GM23338 (cell line): Measurements from ENCODE around the gene GRIK5. TPM values are rescaled to one million over a fixed set of nuclear protein-coding genes. Genes with fewer than 3 reads are reported as not detected.

ENCODE experiments used
- ATAC-seq: fragments of 200-7000 bp; cut with Tn5 transposase; 3 replicates; pipeline ENCODE4 v1.9.1; 2020
- DNase-seq: peaks from one replicate; pipeline ENCODE4 v3.0.0-alpha.2; 2015; ENCODE audit warnings: low spot score
- H2AFZ ChIP-seq: fragments of 200-600 bp; sonication (generic); 2 replicates; pipeline ENCODE4 v1.8.0; 2016; ENCODE audit warnings: antibody characterized with exemption, mild to moderate bottlenecking, moderate library complexity
- H3F3A ChIP-seq: fragments of 200-600 bp; sonication (generic); replicated peaks from 2 replicates; pipeline ENCODE4 v1.8.0; 2017; ENCODE audit warnings: antibody characterized with exemption, mixed run types, low read depth
- H3K27ac ChIP-seq: fragments of 200-600 bp; sonication (generic); 2 replicates; pipeline ENCODE4 v1.6.1; 2016; ENCODE audit warnings: low read depth
- H3K27me3 ChIP-seq: fragments of 200-600 bp; sonication (generic); 2 replicates; pipeline ENCODE4 v1.8.0; 2016; ENCODE audit warnings: mild to moderate bottlenecking, mixed run types, moderate library complexity; ENCODE audit not compliant: insufficient read depth
- H3K36me3 ChIP-seq: fragments of 200-600 bp; sonication (generic); 2 replicates; pipeline ENCODE4 v1.8.0; 2016; ENCODE audit warnings: mild to moderate bottlenecking; ENCODE audit not compliant: insufficient read depth
- H3K4me1 ChIP-seq: fragments of 200-600 bp; sonication (generic); 2 replicates; pipeline ENCODE4 v1.8.0; 2016; ENCODE audit warnings: mild to moderate bottlenecking, moderate library complexity; ENCODE audit not compliant: insufficient read depth
- H3K4me2 ChIP-seq: fragments of 200-600 bp; sonication (generic); 2 replicates; pipeline ENCODE4 v1.7.1; 2017; ENCODE audit warnings: mixed run types
- H3K4me3 ChIP-seq: fragments of 200-600 bp; sonication (generic); 2 replicates; pipeline ENCODE4 v1.6.1; 2016; ENCODE audit warnings: mixed run types
- H3K79me2 ChIP-seq: fragments of 200-600 bp; sonication (generic); replicated peaks from 2 replicates; pipeline ENCODE4 v1.8.0; 2017; ENCODE audit warnings: mild to moderate bottlenecking; ENCODE audit not compliant: insufficient read depth
- H3K9me2 ChIP-seq: fragments of 200-600 bp; sonication (generic); 2 replicates; pipeline ENCODE4 v1.8.0; 2017; ENCODE audit not compliant: insufficient read depth
- H4K20me1 ChIP-seq: fragments of 200-600 bp; sonication (generic); replicated peaks from 2 replicates; pipeline ENCODE4 v1.8.0; 2017; ENCODE audit warnings: mild to moderate bottlenecking; ENCODE audit not compliant: insufficient read depth
- H3K27ac Mint-ChIP-seq: 2 replicates; pipeline ENCODE4 v1.8.0; 2020; ENCODE audit warnings: inconsistent platforms, mild to moderate bottlenecking, moderate library complexity, mixed read lengths
- H3K27me3 Mint-ChIP-seq: 3 replicates; pipeline ENCODE4 v1.8.0; 2022; ENCODE audit warnings: low read depth, mild to moderate bottlenecking, moderate library complexity, mixed read lengths, inconsistent platforms; ENCODE audit not compliant: insufficient read depth, poor library complexity
- H3K36me3 Mint-ChIP-seq: 3 replicates; pipeline ENCODE4 v1.8.0; 2021; ENCODE audit warnings: low read depth, mild to moderate bottlenecking, inconsistent platforms, moderate library complexity, mixed read lengths
- H3K4me1 Mint-ChIP-seq: 3 replicates; pipeline ENCODE4 v1.8.0; 2020; ENCODE audit warnings: mild to moderate bottlenecking, inconsistent platforms, mixed read lengths
- H3K4me3 Mint-ChIP-seq: 3 replicates; pipeline ENCODE4 v1.8.0; 2021; ENCODE audit warnings: moderate library complexity, mild to moderate bottlenecking, inconsistent platforms, mixed read lengths
- H3K9me3 Mint-ChIP-seq: 3 replicates; pipeline ENCODE4 v1.8.0; 2020; ENCODE audit warnings: moderate library complexity, mild to moderate bottlenecking, inconsistent platforms, mixed read lengths
- EZH2phosphoT487 ChIP-seq: fragments of 200-600 bp; sonication (generic); IDR thresholded peaks from one replicate; pipeline ENCODE4 v1.8.1; 2018; ENCODE audit warnings: antibody characterized with exemption; ENCODE audit not compliant: unreplicated experiment
- JUNB ChIP-seq: IDR thresholded peaks from one replicate; pipeline ENCODE4 v1.6.1; 2016; ENCODE audit warnings: antibody characterized with exemption; ENCODE audit not compliant: unreplicated experiment
- NANOG ChIP-seq: IDR thresholded peaks from 2 replicates; pipeline ENCODE4 v1.6.1; 2016; ENCODE audit warnings: antibody characterized with exemption, borderline replicate concordance
- ZNF114 ChIP-seq: fragments of 250-450 bp; sonication (Bioruptor Pico); IDR thresholded peaks from 2 replicates; pipeline ENCODE4 v1.5.0; 2020; ENCODE audit warnings: mild to moderate bottlenecking, moderate library complexity
- polyA plus RNA-seq: library from polyadenylated mRNA; unstranded; fragments of >200 nt; fragmentation: Nextera tagmentation; extraction: Ambion mirVana; gene quantifications from 2 replicates; pipeline ENCODE4 v1.2.1, GENCODE V29; 2016
- total RNA-seq: library from RNA; depleted of rRNA; stranded (reverse); fragments of >200 nt; shearing (Covaris generic); gene quantifications from 2 replicates; pipeline ENCODE4 v1.2.3, GENCODE V29; 2014
- TF ChIP-seq, protein P1 (sequence below), 2 experiments: fragments of 200-600 bp in 1 of 2; sonication (generic) in 1 of 2; conservative IDR thresholded peaks; 2 replicates each; pipeline versions ENCODE4 v1.5.1 to v1.6.1; 2016 to 2017; ENCODE audit warnings: antibody characterized with exemption in 2 of 2, low read depth in 2 of 2, mild to moderate bottlenecking in 2 of 2, moderate library complexity in 1 of 2
- TF ChIP-seq, protein P2 (sequence below): fragments of 250-450 bp; sonication (Bioruptor Pico); IDR thresholded peaks from 2 replicates; pipeline ENCODE4 v1.5.0; 2020; ENCODE audit warnings: mild to moderate bottlenecking, moderate library complexity

Gene GRIK5
- total and polyA plus RNA-seq, 2 experiments from 2014 or later, result 5.1 to 42.5 TPM

DNA sequence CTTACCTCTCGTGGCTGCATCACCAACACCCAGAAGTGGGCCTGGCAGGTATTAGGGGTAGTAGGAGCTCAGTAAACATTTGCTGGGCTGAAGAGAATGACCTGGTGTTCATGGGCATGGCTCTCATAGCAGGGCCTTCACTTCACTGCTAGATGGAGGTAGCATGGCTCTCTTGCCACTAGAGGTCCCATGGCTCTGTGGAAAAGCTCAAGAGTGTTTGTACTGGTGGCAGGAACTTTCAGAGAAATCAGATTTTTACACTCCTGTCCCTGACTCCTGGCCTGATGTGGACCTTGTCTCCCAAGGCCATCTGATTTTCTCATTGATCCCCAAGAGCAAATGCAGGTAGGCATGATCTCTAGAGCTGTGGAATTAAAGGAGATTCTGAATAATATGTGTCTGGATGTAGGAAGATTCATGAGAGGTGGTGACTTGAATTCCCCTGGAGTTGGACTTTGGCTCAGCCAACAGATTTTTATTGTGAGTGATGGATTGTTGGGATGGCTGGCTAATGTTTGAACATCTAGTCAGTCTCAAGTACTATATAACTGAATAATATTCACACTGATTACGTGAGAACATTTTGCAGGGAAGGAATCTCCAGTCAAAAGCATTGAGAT, 11.7 kb upstream of the GRIK5 start:
- Histone ChIP-seq H3K4me3 (no peak overlapping the region), H3K9me2 (no peaks in the 10 kb centered on the region), H3K27me3 (no peaks in the 10 kb centered on the region), H3K36me3 (peaks cover 23% of the 10 kb centered on the region; the same call in 1 of the 2 replicates), H2AFZ (no peak overlapping the region), H3K79me2 (peaks cover 31% of the 10 kb centered on the region), H3K4me1 (peaks cover 17% of the 10 kb centered on the region), H3K27ac (0 out of 2 replicates have a peak overlapping the region, but pooled peaks have one; percentile 63), H3F3A (peaks cover 9% of the 10 kb centered on the region; the same call in 1 of the 2 replicates), H4K20me1 (peaks cover 20% of the 10 kb centered on the region), H3K4me2 (no peak overlapping the region)
- DNase-seq (peak; percentile 46), ATAC-seq (peak; percentile 76)
- peak overlapping the region; percentile 65; the same call in 1 of the 2 replicates for H3K27ac Mint-ChIP-seq
- H3K4me1 Mint-ChIP-seq, result peaks cover 21% of the 10 kb centered on the region
- TF ChIP-seq ZNF114 (CRISPR knock-in tag), result no peak
- TF ChIP-seq, protein P1, sequence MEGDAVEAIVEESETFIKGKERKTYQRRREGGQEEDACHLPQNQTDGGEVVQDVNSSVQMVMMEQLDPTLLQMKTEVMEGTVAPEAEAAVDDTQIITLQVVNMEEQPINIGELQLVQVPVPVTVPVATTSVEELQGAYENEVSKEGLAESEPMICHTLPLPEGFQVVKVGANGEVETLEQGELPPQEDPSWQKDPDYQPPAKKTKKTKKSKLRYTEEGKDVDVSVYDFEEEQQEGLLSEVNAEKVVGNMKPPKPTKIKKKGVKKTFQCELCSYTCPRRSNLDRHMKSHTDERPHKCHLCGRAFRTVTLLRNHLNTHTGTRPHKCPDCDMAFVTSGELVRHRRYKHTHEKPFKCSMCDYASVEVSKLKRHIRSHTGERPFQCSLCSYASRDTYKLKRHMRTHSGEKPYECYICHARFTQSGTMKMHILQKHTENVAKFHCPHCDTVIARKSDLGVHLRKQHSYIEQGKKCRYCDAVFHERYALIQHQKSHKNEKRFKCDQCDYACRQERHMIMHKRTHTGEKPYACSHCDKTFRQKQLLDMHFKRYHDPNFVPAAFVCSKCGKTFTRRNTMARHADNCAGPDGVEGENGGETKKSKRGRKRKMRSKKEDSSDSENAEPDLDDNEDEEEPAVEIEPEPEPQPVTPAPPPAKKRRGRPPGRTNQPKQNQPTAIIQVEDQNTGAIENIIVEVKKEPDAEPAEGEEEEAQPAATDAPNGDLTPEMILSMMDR (conservative IDR thresholded peaks at IDR 0.05; ENCODE audit: low read depth in 2 of 2), result peak; percentile 39 to 58
- no peak for TF ChIP-seq NANOG
- H3K4me3 Mint-ChIP-seq, result no peak overlapping the region
- peaks cover 14% of the 10 kb centered on the region for H3K27me3 Mint-ChIP-seq
- 0 out of 3 replicates have a peak, but pooled peaks cover under 1% of the 10 kb centered on the region for H3K9me3 Mint-ChIP-seq
- H3K36me3 Mint-ChIP-seq, result peaks cover 52% of the 10 kb centered on the region

DNA sequence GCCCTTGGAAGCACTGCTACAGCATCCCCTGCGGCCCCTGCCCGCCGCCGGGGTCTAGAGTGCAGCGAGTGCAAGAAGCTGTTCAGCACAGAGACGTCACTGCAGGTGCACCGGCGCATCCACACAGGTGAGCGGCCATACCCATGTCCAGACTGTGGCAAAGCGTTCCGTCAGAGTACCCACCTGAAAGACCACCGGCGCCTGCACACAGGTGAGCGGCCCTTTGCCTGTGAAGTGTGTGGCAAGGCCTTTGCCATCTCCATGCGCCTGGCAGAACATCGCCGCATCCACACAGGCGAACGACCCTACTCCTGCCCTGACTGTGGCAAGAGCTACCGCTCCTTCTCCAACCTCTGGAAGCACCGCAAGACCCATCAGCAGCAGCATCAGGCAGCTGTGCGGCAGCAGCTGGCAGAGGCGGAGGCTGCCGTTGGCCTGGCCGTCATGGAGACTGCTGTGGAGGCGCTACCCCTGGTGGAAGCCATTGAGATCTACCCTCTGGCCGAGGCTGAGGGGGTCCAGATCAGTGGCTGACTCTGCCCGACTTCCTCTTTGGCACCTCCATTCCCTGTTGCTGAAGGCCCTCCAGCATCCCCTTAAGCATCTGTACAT, 10.9 kb upstream of the GRIK5 start:
- Mint-ChIP-seq H3K36me3 (peaks cover 54% of the 10 kb centered on the region), H3K4me1 (peaks cover 21% of the 10 kb centered on the region), H3K27ac (no peak overlapping the region), H3K9me3 (peaks cover 4% of the 10 kb centered on the region; the same call in 2 of the 3 replicates), H3K27me3 (peaks cover 17% of the 10 kb centered on the region), H3K4me3 (no peak overlapping the region)
- Histone ChIP-seq H3F3A (peaks cover 9% of the 10 kb centered on the region; the same call in 1 of the 2 replicates), H3K4me2 (no peak overlapping the region), H2AFZ (no peak overlapping the region), H3K36me3 (peaks cover 23% of the 10 kb centered on the region; the same call in 1 of the 2 replicates), H3K9me2 (no peaks in the 10 kb centered on the region), H3K27me3 (no peaks in the 10 kb centered on the region), H3K27ac (0 out of 2 replicates have a peak overlapping the region, but pooled peaks have one; percentile 63), H3K4me1 (peaks cover 14% of the 10 kb centered on the region), H3K79me2 (peaks cover 36% of the 10 kb centered on the region), H3K4me3 (no peak overlapping the region), H4K20me1 (peaks cover 22% of the 10 kb centered on the region)
- TF ChIP-seq EZH2phosphoT487 (no peak), NANOG (no peak), ZNF114 (CRISPR knock-in tag) (no peak), JUNB (no peak)
- TF ChIP-seq, protein P2, sequence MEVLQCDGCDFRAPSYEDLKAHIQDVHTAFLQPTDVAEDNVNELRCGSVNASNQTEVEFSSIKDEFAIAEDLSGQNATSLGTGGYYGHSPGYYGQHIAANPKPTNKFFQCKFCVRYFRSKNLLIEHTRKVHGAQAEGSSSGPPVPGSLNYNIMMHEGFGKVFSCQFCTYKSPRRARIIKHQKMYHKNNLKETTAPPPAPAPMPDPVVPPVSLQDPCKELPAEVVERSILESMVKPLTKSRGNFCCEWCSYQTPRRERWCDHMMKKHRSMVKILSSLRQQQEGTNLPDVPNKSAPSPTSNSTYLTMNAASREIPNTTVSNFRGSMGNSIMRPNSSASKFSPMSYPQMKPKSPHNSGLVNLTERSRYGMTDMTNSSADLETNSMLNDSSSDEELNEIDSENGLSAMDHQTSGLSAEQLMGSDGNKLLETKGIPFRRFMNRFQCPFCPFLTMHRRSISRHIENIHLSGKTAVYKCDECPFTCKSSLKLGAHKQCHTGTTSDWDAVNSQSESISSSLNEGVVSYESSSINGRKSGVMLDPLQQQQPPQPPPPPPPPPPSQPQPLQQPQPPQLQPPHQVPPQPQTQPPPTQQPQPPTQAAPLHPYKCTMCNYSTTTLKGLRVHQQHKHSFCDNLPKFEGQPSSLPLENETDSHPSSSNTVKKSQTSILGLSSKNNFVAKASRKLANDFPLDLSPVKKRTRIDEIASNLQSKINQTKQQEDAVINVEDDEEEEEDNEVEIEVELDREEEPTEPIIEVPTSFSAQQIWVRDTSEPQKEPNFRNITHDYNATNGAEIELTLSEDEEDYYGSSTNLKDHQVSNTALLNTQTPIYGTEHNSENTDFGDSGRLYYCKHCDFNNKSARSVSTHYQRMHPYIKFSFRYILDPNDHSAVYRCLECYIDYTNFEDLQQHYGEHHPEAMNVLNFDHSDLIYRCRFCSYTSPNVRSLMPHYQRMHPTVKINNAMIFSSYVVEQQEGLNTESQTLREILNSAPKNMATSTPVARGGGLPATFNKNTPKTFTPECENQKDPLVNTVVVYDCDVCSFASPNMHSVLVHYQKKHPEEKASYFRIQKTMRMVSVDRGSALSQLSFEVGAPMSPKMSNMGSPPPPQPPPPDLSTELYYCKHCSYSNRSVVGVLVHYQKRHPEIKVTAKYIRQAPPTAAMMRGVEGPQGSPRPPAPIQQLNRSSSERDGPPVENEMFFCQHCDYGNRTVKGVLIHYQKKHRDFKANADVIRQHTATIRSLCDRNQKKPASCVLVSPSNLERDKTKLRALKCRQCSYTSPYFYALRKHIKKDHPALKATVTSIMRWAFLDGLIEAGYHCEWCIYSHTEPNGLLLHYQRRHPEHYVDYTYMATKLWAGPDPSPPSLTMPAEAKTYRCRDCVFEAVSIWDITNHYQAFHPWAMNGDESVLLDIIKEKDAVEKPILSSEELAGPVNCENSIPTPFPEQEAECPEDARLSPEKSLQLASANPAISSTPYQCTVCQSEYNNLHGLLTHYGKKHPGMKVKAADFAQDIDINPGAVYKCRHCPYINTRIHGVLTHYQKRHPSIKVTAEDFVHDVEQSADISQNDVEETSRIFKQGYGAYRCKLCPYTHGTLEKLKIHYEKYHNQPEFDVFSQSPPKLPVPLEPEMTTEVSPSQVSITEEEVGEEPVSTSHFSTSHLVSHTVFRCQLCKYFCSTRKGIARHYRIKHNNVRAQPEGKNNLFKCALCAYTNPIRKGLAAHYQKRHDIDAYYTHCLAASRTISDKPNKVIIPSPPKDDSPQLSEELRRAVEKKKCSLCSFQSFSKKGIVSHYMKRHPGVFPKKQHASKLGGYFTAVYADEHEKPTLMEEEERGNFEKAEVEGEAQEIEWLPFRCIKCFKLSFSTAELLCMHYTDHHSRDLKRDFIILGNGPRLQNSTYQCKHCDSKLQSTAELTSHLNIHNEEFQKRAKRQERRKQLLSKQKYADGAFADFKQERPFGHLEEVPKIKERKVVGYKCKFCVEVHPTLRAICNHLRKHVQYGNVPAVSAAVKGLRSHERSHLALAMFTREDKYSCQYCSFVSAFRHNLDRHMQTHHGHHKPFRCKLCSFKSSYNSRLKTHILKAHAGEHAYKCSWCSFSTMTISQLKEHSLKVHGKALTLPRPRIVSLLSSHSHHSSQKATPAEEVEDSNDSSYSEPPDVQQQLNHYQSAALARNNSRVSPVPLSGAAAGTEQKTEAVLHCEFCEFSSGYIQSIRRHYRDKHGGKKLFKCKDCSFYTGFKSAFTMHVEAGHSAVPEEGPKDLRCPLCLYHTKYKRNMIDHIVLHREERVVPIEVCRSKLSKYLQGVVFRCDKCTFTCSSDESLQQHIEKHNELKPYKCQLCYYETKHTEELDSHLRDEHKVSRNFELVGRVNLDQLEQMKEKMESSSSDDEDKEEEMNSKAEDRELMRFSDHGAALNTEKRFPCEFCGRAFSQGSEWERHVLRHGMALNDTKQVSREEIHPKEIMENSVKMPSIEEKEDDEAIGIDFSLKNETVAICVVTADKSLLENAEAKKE, result no peak
- TF ChIP-seq, protein P1 (conservative IDR thresholded peaks at IDR 0.05; ENCODE audit: low read depth in 2 of 2), result no peak
- ATAC-seq, result no peak
- no peak for DNase-seq
